HG02642 (cell line): ENCODE measurements around the gene CD72.

Source experiments
- ATAC-seq: cut with Tn5 transposase; IDR thresholded peaks from one replicate; pipeline ENCODE4 v1.9.1; 2021; ENCODE audit warnings: mild to moderate bottlenecking; ENCODE audit not compliant: unreplicated experiment, poor library complexity

The CD72 gene, protein sequence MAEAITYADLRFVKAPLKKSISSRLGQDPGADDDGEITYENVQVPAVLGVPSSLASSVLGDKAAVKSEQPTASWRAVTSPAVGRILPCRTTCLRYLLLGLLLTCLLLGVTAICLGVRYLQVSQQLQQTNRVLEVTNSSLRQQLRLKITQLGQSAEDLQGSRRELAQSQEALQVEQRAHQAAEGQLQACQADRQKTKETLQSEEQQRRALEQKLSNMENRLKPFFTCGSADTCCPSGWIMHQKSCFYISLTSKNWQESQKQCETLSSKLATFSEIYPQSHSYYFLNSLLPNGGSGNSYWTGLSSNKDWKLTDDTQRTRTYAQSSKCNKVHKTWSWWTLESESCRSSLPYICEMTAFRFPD

GRCh38 chr9:35618325-35618727 lies at the start of gene CD72:
Gene CD72 (minus strand): TSS chr9:35618413. CDS start chr9:35618303, 110 bp downstream.
- no peak for ATAC-seq

GRCh38 chr9:35667939-35668338 lies 49.7 kb upstream of the CD72 start:
- ATAC-seq, result no peak

- ATAC-seq, result no peak
Observed at GRCh38 chr9:35666549-35666948, 48.3 kb upstream of the CD72 start.

DNA sequence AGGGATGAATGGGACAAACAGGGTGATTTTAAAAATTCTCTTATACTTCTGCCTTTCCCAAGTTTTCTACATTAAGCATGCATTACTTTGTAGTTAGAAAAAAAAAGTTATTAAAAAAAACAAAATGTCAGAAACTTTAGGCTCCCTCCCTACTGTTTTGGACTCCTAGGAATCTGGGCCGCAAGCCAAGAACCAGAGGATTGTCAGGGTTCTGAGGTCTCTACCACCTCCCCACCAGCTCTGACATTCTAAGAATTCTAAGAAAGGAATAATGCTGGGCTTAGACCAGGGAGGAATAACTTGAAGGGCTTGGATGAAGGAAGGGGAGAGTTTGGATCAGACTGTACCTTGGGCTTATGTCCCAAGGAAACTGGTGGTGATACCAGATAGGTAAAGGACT lies 47.8 kb upstream of the CD72 start:
- ATAC-seq, result no peak

GRCh38 chr9:35665471-35665818 lies 47.2 kb upstream of the CD72 start:
- no peak for ATAC-seq

DNA sequence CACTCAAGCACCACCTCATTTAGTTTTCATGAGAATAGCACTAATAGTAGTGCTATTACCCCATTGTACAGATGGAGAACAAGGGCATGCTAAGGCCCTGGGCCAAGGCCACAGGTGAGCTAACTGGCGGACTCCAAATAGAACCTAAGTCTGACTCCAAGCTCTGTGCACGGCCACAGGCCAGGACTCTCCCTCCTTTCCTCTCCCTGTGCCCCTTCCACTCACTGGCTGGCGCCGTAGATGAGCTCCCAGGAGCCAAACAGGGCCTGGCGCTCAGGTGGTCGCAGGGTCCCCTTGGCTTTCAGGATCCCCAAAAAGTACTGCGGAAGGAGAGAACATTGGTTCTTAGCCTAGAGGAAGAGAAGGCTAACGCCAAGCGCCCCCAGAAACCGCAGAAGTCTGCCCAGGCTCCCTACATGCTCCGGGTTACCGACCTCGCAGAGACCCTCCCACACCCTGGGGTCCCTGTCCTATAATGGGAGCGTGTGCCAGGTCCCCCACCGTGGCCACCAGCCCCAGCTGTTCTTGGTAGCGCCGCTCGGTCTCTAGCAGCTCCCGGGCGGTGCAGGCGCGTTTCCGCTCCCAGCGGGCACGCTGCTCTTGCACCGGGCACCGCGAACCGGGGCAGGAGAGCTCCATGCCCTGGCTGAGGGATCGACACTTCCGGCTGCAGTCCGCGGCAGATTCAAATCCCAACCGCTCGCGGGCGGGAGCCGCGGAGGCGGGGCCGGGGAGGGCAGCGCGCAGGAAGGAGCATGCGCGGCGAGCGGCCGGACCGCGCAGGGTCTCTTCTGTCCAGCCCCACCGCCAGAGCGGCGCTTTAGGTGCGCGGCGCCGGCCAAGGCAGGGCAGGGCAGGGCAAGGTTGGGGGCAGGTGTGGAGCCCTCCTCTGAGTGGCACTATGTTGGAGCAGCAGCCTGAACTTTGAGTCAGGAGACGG lies 46.6 kb upstream of the CD72 start, which contains the start of gene ARHGEF39:
ARHGEF39 (minus strand) TSS at position 665 of the 940 bp plus-strand sequence; CDS start at position 639, 26 bp downstream.
- peak; percentile 81 for ATAC-seq

DNA sequence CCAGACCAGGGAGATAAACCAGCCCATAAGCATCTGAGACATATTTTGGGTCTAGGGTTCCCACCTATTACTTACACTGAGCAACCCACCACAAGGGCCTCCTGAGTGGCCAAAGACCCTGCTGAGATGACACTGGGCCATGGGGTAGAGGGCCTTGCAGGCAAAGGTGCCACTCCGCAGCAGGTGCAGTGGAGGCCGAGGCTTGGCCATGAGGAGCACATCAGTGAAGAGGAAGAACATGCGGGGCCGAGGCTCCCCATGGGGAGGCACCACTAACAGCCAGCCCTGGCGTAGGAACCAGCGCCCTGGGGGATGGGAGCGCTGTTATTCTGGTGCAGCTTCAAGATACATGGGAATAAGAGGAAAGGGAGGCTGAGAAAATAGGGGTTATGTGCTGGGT lies 44.2 kb upstream of the CD72 start:
- no peak for ATAC-seq

DNA sequence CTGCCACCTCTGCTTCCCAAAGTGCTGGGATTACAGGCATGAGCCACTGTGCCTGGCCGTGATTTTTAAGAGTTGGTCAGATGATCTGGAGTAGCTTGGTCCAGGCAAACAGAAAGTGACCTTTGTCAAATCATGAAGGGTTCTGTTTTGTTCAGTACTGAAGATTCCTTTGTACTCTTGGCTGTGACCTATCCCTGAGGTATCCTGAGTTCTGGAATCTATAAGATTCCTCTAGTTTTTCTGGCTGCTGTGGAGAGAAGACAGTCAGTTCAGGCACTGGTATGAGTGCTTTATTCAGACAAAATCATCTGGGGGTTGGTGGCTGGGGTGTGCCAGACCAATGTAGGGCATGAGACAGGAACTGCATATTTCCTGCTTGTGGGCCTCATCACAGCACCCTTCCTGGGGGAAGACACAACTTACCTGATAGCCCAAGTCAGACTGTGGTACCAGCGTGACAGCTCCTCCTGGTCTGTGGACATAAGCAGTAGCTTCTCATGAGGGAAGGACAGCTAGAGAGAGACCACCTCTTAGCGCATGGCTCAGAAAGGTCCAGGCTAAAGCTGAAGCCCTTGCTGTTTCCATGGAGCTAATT lies 43.6 kb upstream of the CD72 start:
- ATAC-seq, result no peak

DNA sequence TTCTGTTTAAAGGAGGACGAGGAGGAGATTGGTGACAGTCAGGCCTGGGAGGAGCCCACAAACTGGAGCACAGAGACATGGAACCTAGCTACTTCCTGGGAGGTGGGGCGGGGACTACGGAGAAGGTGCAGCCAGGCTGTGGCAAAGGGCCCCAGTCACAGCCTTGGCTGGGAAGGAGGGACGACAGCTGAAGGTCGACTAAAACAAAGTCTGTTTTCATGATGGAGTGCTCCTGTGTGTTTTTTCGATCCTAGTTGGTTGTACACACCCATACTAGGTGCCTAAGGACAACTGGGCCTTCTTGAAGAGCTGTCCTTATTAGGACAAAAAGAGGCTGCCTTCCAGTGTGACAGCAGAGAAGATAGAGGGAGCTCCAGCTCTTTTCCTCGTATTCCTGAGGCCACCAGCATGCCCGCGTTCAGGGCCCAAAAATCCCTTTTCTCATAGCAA lies 42.8 kb upstream of the CD72 start:
- no peak for ATAC-seq

GRCh38 chr9:35659340-35659739 lies 41.1 kb upstream of the CD72 start:
- no peak for ATAC-seq

- ATAC-seq, result no peak
Observed at GRCh38 chr9:35658968-35659220, 40.7 kb upstream of the CD72 start.

DNA sequence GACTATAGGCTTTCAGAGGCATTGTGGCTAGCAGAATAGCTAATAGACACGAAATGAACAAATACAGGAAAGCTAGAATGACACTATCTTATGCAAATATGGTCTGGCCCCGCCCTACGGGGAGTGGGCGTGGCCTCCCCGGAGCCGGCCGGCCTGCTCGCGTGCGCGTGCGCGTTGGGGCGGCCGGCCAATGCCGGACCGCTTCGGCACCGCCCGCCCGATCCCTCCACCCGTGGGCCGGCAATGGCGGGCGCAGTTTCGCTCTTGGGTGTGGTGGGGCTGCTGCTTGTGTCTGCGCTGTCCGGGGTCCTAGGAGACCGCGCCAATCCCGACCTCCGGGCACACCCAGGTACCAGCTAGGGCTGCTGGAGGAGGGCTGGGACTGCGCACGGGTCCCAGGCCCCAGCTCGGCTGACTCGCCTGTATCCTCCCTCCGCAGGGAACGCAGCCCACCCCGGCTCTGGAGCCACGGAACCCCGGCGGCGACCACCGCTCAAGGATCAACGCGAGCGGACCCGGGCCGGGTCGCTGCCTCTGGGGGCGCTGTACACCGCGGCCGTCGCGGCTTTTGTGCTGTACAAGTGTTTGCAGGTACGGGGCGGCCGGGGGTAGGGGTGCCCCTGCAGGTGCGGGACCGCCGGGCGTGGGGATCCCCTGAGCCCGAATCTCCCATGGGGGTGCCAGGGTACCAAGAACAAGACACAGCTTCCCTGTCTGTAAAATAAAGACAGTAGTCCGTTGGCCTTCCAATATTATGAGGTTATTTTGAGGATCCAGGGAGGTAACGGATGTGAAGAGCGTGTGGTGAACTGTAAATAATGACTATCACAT lies 40.1 kb upstream of the CD72 start, which contains the start of gene CCDC107:
CCDC107 (plus strand) TSS at position 156 of the 831 bp plus-strand sequence; CDS start at position 244, 88 bp downstream.
- peak; percentile 69 for ATAC-seq

- ATAC-seq, result peak; percentile 86
Observed at GRCh38 chr9:35657546-35658136, 39.4 kb upstream of the CD72 start, which contains the start of gene RMRP. Gene RMRP (minus strand): TSS chr9:35658019.

GRCh38 chr9:35656831-35657545 lies 38.8 kb upstream of the CD72 start:
- ATAC-seq, result no peak

GRCh38 chr9:35656348-35656747 lies 38.1 kb upstream of the CD72 start:
- ATAC-seq, result no peak

- no peak for ATAC-seq
Observed at GRCh38 chr9:35653611-35654010, 35.4 kb upstream of the CD72 start.

- ATAC-seq, result no peak
Observed at GRCh38 chr9:35652829-35653209, 34.6 kb upstream of the CD72 start.

- ATAC-seq, result no peak
Observed at GRCh38 chr9:35651956-35652828, 34.0 kb upstream of the CD72 start.
